UCSD-AML1 (cell line): ENCODE measurements around the gene CACNA2D3.
A peak's percentile ranks its signal among the peaks of the same experiment; 100 is the strongest.

Experiments used
- DNase-seq: peaks from one replicate; lab custom pipeline; 2025; ENCODE audit not compliant: unreplicated experiment; lab: John Stamatoyannopoulos, UW

CACNA2D3 gene

GRCh38 chr3:54213907-54214306 is 91.6 kb downstream of the CACNA2D3 start:
- no peak for DNase-seq

- DNase-seq, result no peak
Observed at GRCh38 chr3:54214845-54215244, 92.5 kb downstream of the CACNA2D3 start.

GRCh38 chr3:54215521-54215920 is 93.2 kb downstream of the CACNA2D3 start:
- no peak for DNase-seq

- DNase-seq, result no peak
Observed at GRCh38 chr3:54217828-54218227, 95.5 kb downstream of the CACNA2D3 start.

GRCh38 chr3:54222316-54222715 is 100.0 kb downstream of the CACNA2D3 start:
- DNase-seq, result no peak

- DNase-seq, result no peak
Observed at GRCh38 chr3:54223063-54223462, 100.7 kb downstream of the CACNA2D3 start.

GRCh38 chr3:54225841-54226528 is 103.6 kb downstream of the CACNA2D3 start:
- DNase-seq, result no peak

GRCh38 chr3:54228806-54229205 is 106.5 kb downstream of the CACNA2D3 start:
- DNase-seq, result no peak

GRCh38 chr3:54232618-54233017 is 110.3 kb downstream of the CACNA2D3 start:
- no peak for DNase-seq

GRCh38 chr3:54235998-54236397 is 113.6 kb downstream of the CACNA2D3 start:
- DNase-seq, result no peak

- DNase-seq, result no peak
Observed at GRCh38 chr3:54237109-54237508, 114.8 kb downstream of the CACNA2D3 start.

- no peak for DNase-seq
Observed at GRCh38 chr3:54237788-54238502, 115.6 kb downstream of the CACNA2D3 start.

GRCh38 chr3:54240309-54240708 is 118.0 kb downstream of the CACNA2D3 start:
- DNase-seq, result no peak

- no peak for DNase-seq
Observed at GRCh38 chr3:54243056-54243931, 120.9 kb downstream of the CACNA2D3 start.

- DNase-seq, result no peak
Observed at GRCh38 chr3:54243960-54244682, 121.8 kb downstream of the CACNA2D3 start.

GRCh38 chr3:54251705-54252104 is 129.4 kb downstream of the CACNA2D3 start:
- no peak for DNase-seq

GRCh38 chr3:54257125-54257720 is 134.9 kb downstream of the CACNA2D3 start:
- DNase-seq, result no peak

- DNase-seq, result no peak
Observed at GRCh38 chr3:54259636-54260035, 137.3 kb downstream of the CACNA2D3 start.

- no peak for DNase-seq
Observed at GRCh38 chr3:54261141-54261540, 138.8 kb downstream of the CACNA2D3 start.

GRCh38 chr3:54262541-54262940 is 140.2 kb downstream of the CACNA2D3 start:
- peak; percentile 48 for DNase-seq

- no peak for DNase-seq
Observed at GRCh38 chr3:54262946-54263345, 140.6 kb downstream of the CACNA2D3 start.
